Tibial nerve (tissue), 4 donors: ENCODE results near the gene IFT20.

Experiments
- CTCF ChIP-seq, 5 experiments: fragments of 200-600 bp in 3 of 5; fragments of 450-650 bp in 2 of 5; sonication (generic) in 3 of 5; IDR thresholded peaks; one replicate each; pipeline ENCODE4 v1.5.1; 2016 to 2019; ENCODE audit warnings: antibody characterized with exemption in 5 of 5, mild to moderate bottlenecking in 3 of 5, moderate library complexity in 2 of 5
- EP300 ChIP-seq, 2 donors: sonication (generic); formaldehyde crosslinking; IDR thresholded peaks; one replicate each; pipeline ENCODE4 v1.6.1; 2017; ENCODE audit warnings: antibody characterized with exemption in 2 of 2, mild to moderate bottlenecking in 1 of 2
- POLR2A ChIP-seq, 2 donors: fragments of 450-650 bp; IDR thresholded peaks; one replicate each; pipeline ENCODE4 v1.6.1; 2017; ENCODE audit warnings: antibody characterized with exemption in 2 of 2, mild to moderate bottlenecking in 2 of 2, moderate library complexity in 2 of 2

DNA sequence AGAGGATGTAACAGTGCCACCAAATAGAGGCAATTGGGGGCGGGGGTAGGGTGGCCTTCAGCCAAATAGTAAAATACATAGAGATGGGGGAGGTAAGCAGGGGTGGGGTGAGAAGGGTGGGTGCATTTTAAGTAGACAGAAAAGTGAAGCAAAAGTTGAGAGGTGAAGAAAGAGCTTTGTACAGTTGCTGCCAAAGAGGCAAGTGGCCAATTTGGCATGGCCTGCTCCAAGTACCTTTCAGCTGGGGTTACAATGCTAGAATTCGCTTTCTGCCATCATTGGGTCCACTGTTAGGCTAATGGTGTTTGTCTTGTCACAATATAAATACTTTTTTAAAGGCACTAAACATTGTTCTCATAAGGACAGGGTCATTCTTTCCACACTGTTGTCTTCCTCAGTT lies 21.4 kb downstream of the IFT20 start:
- TF ChIP-seq POLR2A (IDR thresholded peaks at IDR 0.05), result no peak
- TF ChIP-seq CTCF (IDR thresholded peaks at IDR 0.05), result no peak
- no peak for TF ChIP-seq EP300 (IDR thresholded peaks at IDR 0.05)
